A549 (cell line): ENCODE results near the gene KLHL29.

ENCODE experiments used
- CEBPB ChIP-seq, 2 experiments: fragments of >200 bp in 1 of 2; sonication (Bioruptor Twin) in 1 of 2; formaldehyde crosslinking in 1 of 2; IDR thresholded peaks; 2 replicates each; pipeline ENCODE4 v1.6.1; 2012 to 2016
- TF ChIP-seq, protein P1 (sequence below): fragments of >200 bp; sonication (Bioruptor Twin); formaldehyde crosslinking; IDR thresholded peaks from 3 replicates; pipeline ENCODE4 v1.5.1; 2016
- TF ChIP-seq, protein P2 (sequence below): IDR thresholded peaks from 2 replicates; pipeline ENCODE4 v1.6.1; 2012

DNA sequence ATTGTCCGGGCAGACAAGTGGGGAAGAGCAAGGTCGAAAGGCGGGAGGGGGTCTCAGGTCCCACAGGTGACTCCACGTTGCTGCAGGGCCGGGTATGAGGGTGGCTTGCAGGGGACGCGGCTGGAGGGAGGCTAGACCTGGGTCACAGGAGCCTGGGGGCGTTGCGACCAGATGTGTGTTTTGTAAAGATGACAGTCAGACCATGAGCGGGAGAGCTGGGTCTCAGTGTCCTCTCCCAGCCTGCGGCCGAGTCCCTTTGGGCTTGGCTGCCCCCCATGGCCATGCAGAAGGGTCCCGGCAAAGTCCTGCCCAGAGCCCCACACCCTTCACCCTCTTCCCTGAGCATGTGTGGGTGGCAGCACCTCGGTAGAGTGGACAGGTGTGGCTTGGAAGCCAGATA, 302.7 kb downstream of the KLHL29 start:
- TF ChIP-seq, protein P1, sequence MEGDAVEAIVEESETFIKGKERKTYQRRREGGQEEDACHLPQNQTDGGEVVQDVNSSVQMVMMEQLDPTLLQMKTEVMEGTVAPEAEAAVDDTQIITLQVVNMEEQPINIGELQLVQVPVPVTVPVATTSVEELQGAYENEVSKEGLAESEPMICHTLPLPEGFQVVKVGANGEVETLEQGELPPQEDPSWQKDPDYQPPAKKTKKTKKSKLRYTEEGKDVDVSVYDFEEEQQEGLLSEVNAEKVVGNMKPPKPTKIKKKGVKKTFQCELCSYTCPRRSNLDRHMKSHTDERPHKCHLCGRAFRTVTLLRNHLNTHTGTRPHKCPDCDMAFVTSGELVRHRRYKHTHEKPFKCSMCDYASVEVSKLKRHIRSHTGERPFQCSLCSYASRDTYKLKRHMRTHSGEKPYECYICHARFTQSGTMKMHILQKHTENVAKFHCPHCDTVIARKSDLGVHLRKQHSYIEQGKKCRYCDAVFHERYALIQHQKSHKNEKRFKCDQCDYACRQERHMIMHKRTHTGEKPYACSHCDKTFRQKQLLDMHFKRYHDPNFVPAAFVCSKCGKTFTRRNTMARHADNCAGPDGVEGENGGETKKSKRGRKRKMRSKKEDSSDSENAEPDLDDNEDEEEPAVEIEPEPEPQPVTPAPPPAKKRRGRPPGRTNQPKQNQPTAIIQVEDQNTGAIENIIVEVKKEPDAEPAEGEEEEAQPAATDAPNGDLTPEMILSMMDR = no peak
- TF ChIP-seq, protein P2, sequence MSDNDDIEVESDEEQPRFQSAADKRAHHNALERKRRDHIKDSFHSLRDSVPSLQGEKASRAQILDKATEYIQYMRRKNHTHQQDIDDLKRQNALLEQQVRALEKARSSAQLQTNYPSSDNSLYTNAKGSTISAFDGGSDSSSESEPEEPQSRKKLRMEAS = no peak
- TF ChIP-seq CEBPB (IDR thresholded peaks at IDR 0.05) = no peak
